HUES48 (cell line): ENCODE data around the gene AMIGO2.

Source experiments
- H3K27ac ChIP-seq: one replicate; pipeline ENCODE4 v1.7.0; 2013; ENCODE audit warnings: low read depth, low read length, inconsistent platforms
- H3K27me3 ChIP-seq: 2 replicates; pipeline ENCODE4 v1.6.1; 2013; ENCODE audit warnings: mild to moderate bottlenecking, low read length; ENCODE audit not compliant: control insufficient read depth, insufficient read depth
- H3K36me3 ChIP-seq: 2 replicates; pipeline ENCODE4 v1.6.1; 2013; ENCODE audit warnings: low read length; ENCODE audit not compliant: control insufficient read depth, insufficient read depth
- H3K4me1 ChIP-seq: 2 replicates; pipeline ENCODE4 v1.6.1; 2013; ENCODE audit warnings: mild to moderate bottlenecking, low read length; ENCODE audit not compliant: control insufficient read depth, insufficient read depth
- H3K4me3 ChIP-seq: 2 replicates; pipeline ENCODE4 v1.5.1; 2013; ENCODE audit warnings: mild to moderate bottlenecking, low read depth, low read length
- H3K9ac ChIP-seq: 2 replicates; pipeline ENCODE4 v1.6.1; 2013; ENCODE audit warnings: mild to moderate bottlenecking, low read depth, low read length, moderate library complexity
- H3K9me3 ChIP-seq: 2 replicates; pipeline ENCODE4 v1.6.1; 2013; ENCODE audit warnings: low read length; ENCODE audit not compliant: control insufficient read depth, insufficient read depth

The AMIGO2 gene

DNA sequence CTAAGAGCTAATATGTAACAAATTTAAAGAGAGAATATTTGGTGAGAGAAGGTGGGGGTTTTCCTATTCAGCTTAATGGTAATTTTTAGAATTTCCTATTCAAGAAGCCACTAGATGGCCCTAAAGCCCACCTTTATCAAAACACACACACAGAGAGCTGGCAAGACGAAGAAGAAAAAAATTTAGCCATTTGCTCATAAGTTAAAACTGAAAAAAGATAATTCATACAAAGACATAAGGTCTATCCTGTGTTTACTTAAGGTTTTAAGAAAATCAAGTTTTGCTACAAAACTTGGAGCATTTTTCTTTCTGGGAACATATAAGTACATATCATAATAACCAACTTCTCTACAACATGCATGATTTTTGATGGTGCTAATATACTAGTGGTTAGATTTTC lies 47.1 kb downstream of the AMIGO2 start:
- Histone ChIP-seq H3K27me3 (no peaks in the 10 kb centered on the region), H3K4me3 (no peak overlapping the region), H3K9me3 (no peaks in the 10 kb centered on the region), H3K27ac (no peak overlapping the region), H3K4me1 (peaks cover 27% of the 10 kb centered on the region), H3K9ac (no peak overlapping the region), H3K36me3 (no peaks in the 10 kb centered on the region)

DNA sequence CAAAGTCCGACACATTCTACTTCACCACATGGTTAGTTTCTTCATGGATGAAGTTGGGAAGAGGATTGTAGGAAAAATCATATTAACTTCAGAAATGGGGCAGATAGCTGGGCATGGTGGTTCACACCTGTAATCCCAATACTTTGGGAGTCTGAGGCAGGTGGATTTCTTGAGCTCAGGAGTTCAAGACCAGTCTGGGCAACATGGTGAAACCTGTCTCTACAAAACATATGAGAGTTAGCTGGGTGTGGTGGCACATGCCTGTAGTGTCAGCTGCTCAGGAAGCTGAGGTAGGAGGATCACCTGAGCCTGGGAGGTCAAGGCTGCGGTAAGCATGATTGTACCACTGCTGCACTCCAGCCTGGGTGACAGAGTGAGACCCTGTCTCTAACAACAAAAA lies 49.9 kb downstream of the AMIGO2 start:
- H3K9me3 ChIP-seq = no peaks in the 10 kb centered on the region
- no peak overlapping the region for H3K27ac ChIP-seq
- H3K4me3 ChIP-seq = no peak overlapping the region
- no peak overlapping the region for H3K9ac ChIP-seq
- no peaks in the 10 kb centered on the region for H3K27me3 ChIP-seq
- peaks cover 21% of the 10 kb centered on the region for H3K4me1 ChIP-seq
- no peaks in the 10 kb centered on the region for H3K36me3 ChIP-seq

GRCh38 chr12:47028981-47029708 lies 50.6 kb downstream of the AMIGO2 start:
- Histone ChIP-seq H3K27ac (no peak overlapping the region), H3K4me3 (no peak overlapping the region), H3K36me3 (no peaks in the 10 kb centered on the region), H3K9me3 (no peaks in the 10 kb centered on the region), H3K27me3 (no peaks in the 10 kb centered on the region), H3K4me1 (peaks cover 15% of the 10 kb centered on the region), H3K9ac (no peak overlapping the region)

DNA sequence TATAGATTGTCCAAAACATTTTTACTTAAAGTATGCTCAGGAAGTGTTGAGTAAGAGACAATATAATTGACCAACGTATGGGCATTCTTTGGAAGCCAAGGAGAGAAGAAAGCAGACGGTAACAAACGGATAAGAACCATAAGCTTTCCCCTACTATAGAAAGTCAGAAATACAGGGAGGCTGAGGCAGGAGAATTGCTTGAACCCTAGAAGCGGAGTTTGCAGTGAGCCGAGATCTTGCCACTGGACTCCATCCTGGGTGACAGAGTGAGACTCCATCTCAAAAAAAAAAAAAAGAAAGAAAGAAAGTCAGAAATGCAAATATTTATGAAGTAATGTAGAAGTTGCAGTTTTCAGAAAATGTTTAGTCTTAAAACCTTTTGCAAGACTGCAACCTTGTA lies 51.6 kb downstream of the AMIGO2 start:
- no peaks in the 10 kb centered on the region for H3K27me3 ChIP-seq

More for the DNA sequence above, 51.6 kb downstream of the AMIGO2 start:
- Histone ChIP-seq H3K4me3 (no peak overlapping the region), H3K9me3 (no peaks in the 10 kb centered on the region), H3K36me3 (no peaks in the 10 kb centered on the region), H3K9ac (no peak overlapping the region), H3K27ac (no peak overlapping the region), H3K4me1 (peaks cover 5% of the 10 kb centered on the region)
